H4 (cell line): ENCODE data around the gene LRRC42. TPM values are rescaled to one million over a fixed set of nuclear protein-coding genes. Genes with fewer than 3 reads are reported as not detected.

Source experiments
- DNase-seq: peaks from one replicate; pipeline ENCODE4 v3.0.0-alpha.2; 2015; ENCODE audit warnings: low spot score
- total RNA-seq: library from RNA; depleted of rRNA; stranded (reverse); fragments of >200 nt; shearing (Covaris generic); gene quantifications from 2 replicates; pipeline ENCODE4 v1.2.3, GENCODE V29; 2014; rRNA removed

Gene LRRC42
- total RNA-seq, 1 experiment from 2014 or later, result 56.6 TPM

GRCh38 chr1:54004481-54005049, 58.4 kb downstream of the LRRC42 start:
- no peak for DNase-seq

GRCh38 chr1:54006508-54006907, 60.4 kb downstream of the LRRC42 start:
- no peak for DNase-seq

GRCh38 chr1:54007613-54008012, 61.5 kb downstream of the LRRC42 start:
- no peak for DNase-seq

GRCh38 chr1:54008876-54009275, 62.7 kb downstream of the LRRC42 start:
- no peak for DNase-seq

- DNase-seq, result no peak
Measured at GRCh38 chr1:54009406-54009805, 63.3 kb downstream of the LRRC42 start.

GRCh38 chr1:54010415-54011117, 64.4 kb downstream of the LRRC42 start:
- DNase-seq, result no peak

GRCh38 chr1:54011316-54012007, 65.3 kb downstream of the LRRC42 start:
- DNase-seq, result no peak

GRCh38 chr1:54012008-54012325, 65.8 kb downstream of the LRRC42 start:
- DNase-seq, result no peak

GRCh38 chr1:54012863-54013262, 66.7 kb downstream of the LRRC42 start:
- DNase-seq, result no peak

- no peak for DNase-seq
Measured at GRCh38 chr1:54013393-54014008, 67.4 kb downstream of the LRRC42 start.

GRCh38 chr1:54014009-54014629, 68.0 kb downstream of the LRRC42 start:
- no peak for DNase-seq

GRCh38 chr1:54016343-54017282, 70.5 kb downstream of the LRRC42 start:
- peak; percentile 62 for DNase-seq

Other genes starting within 250 kb of the LRRC42 start
- gene GLIS1, start 207.2 kb upstream of the LRRC42 start, total RNA-seq, result 0.86 and 1.0 TPM in 2 replicates
- gene NDC1, start 108.1 kb upstream of the LRRC42 start, total RNA-seq, result 72.1 and 89.1 TPM in 2 replicates
- gene YIPF1, start 56.6 kb upstream of the LRRC42 start, total RNA-seq, result 45.0 and 53.8 TPM in 2 replicates
- not detected in 2 replicates for gene DIO1, start 52.2 kb upstream of the LRRC42 start, total RNA-seq
- 71.9 and 86.5 TPM in 2 replicates for gene IFT25, start 651 bp upstream of the LRRC42 start, total RNA-seq
- not detected in 2 replicates for gene LDLRAD1, start 71.8 kb downstream of the LRRC42 start, total RNA-seq
- 419 and 447 TPM in 2 replicates for gene TMEM59, start 106.9 kb downstream of the LRRC42 start, total RNA-seq
- gene TCEANC2, start 107.3 kb downstream of the LRRC42 start, total RNA-seq, result 2.8 and 3.9 TPM in 2 replicates
- gene CDCP2, start 206.7 kb downstream of the LRRC42 start, total RNA-seq, result not detected in 2 replicates